ACC112 (cell line): ENCODE data around the gene ARHGDIG.

Experiments
- H2AFZ ChIP-seq: fragments of 200-600 bp; sonication (generic); one replicate; pipeline ENCODE4 v1.6.0; 2017; ENCODE audit warnings: antibody characterized with exemption, low read length; ENCODE audit not compliant: unreplicated experiment
- H3K27ac ChIP-seq: fragments of 200-600 bp; sonication (generic); 2 replicates; pipeline ENCODE4 v1.5.1; 2014; ENCODE audit warnings: low read depth, mild to moderate bottlenecking, antibody characterized with exemption, low read length, moderate library complexity
- H3K27me3 ChIP-seq: fragments of 200-600 bp; sonication (generic); 2 replicates; pipeline ENCODE4 v1.6.1; 2014; ENCODE audit warnings: mild to moderate bottlenecking, antibody characterized with exemption, low read length, moderate library complexity, mixed read lengths; ENCODE audit not compliant: insufficient read depth
- H3K36me3 ChIP-seq: fragments of 200-600 bp; sonication (generic); 2 replicates; pipeline ENCODE4 v1.6.1; 2016; ENCODE audit warnings: mild to moderate bottlenecking, antibody characterized with exemption, low read length, moderate library complexity, mixed read lengths; ENCODE audit not compliant: insufficient read depth
- H3K4me1 ChIP-seq: fragments of 200-600 bp; sonication (generic); one replicate; pipeline ENCODE4 v1.6.1; 2016; ENCODE audit warnings: low read length, mixed read lengths; ENCODE audit not compliant: insufficient read depth, unreplicated experiment, control insufficient read depth
- H3K4me3 ChIP-seq: fragments of 200-600 bp; sonication (generic); 2 replicates; pipeline ENCODE4 v1.5.1; 2014; ENCODE audit warnings: mild to moderate bottlenecking, low read depth, low read length
- H3K79me2 ChIP-seq: fragments of 200-600 bp; sonication (generic); one replicate; pipeline ENCODE4 v1.6.0; 2016; ENCODE audit warnings: low read length; ENCODE audit not compliant: control insufficient read depth, unreplicated experiment, insufficient read depth

Gene ARHGDIG

GRCh38 chr16:280552-280951 lies at the start of gene ARHGDIG:
Gene ARHGDIG (plus strand): TSS chr16:280591. CDS start chr16:280681, 90 bp downstream.
- Histone ChIP-seq H3K27ac (no peak within 1 kb of the TSS), H3K27me3 (peaks cover 25% of the 10 kb centered on the region), H3K4me3 (peak within 1 kb of the TSS; percentile 56; the same call in 1 of the 2 replicates), H3K36me3 (no peaks in the 10 kb centered on the region), H2AFZ (no peak within 1 kb of the TSS), H3K79me2 (no peaks in the 10 kb centered on the region), H3K4me1 (no peaks in the 10 kb centered on the region)

- H3K27me3 ChIP-seq = no peaks in the 10 kb centered on the region
- no peak overlapping the region for H3K4me3 ChIP-seq
- H3K4me1 ChIP-seq = peaks cover 23% of the 10 kb centered on the region
- no peak overlapping the region for H2AFZ ChIP-seq
- no peak overlapping the region for H3K27ac ChIP-seq
- H3K79me2 ChIP-seq = peaks cover 30% of the 10 kb centered on the region
- H3K36me3 ChIP-seq = peaks cover 15% of the 10 kb centered on the region; the same call in 1 of the 2 replicates
Measured at GRCh38 chr16:230949-231348, 49.4 kb upstream of the ARHGDIG start.

GRCh38 chr16:234468-235305 lies 45.7 kb upstream of the ARHGDIG start, which contains the start of gene FAM234A:
Gene FAM234A (plus strand): TSS chr16:234821. CDS start chr16:254414, 19,593 bp downstream.
- Histone ChIP-seq H2AFZ (peak within 1 kb of the TSS; percentile 65), H3K4me3 (peak within 1 kb of the TSS; percentile 81), H3K36me3 (peaks cover 4% of the 10 kb centered on the region; the same call in 1 of the 2 replicates), H3K27me3 (no peaks in the 10 kb centered on the region), H3K4me1 (no peaks in the 10 kb centered on the region), H3K27ac (peak within 1 kb of the TSS; percentile 95), H3K79me2 (peaks cover 10% of the 10 kb centered on the region)

GRCh38 chr16:239948-240277 lies 40.5 kb upstream of the ARHGDIG start:
- Histone ChIP-seq H3K27me3 (no peaks in the 10 kb centered on the region), H3K36me3 (peaks cover 4% of the 10 kb centered on the region; the same call in 1 of the 2 replicates), H3K27ac (no peak overlapping the region), H3K4me3 (no peak overlapping the region), H3K4me1 (no peaks in the 10 kb centered on the region), H3K79me2 (peaks cover 20% of the 10 kb centered on the region), H2AFZ (no peak overlapping the region)

GRCh38 chr16:240559-240958 lies 39.8 kb upstream of the ARHGDIG start:
- no peak overlapping the region for H2AFZ ChIP-seq
- H3K79me2 ChIP-seq = peaks cover 20% of the 10 kb centered on the region
- no peak overlapping the region for H3K4me3 ChIP-seq
- peaks cover 4% of the 10 kb centered on the region; the same call in 1 of the 2 replicates for H3K36me3 ChIP-seq
- H3K27ac ChIP-seq = no peak overlapping the region
- H3K4me1 ChIP-seq = no peaks in the 10 kb centered on the region
- H3K27me3 ChIP-seq = no peaks in the 10 kb centered on the region

- Histone ChIP-seq H2AFZ (no peak overlapping the region), H3K4me3 (no peak overlapping the region), H3K36me3 (peaks cover 2% of the 10 kb centered on the region; the same call in 1 of the 2 replicates), H3K4me1 (no peaks in the 10 kb centered on the region), H3K79me2 (peaks cover 16% of the 10 kb centered on the region), H3K27ac (no peak overlapping the region), H3K27me3 (no peaks in the 10 kb centered on the region)
Measured at GRCh38 chr16:242281-242680, 38.1 kb upstream of the ARHGDIG start.

GRCh38 chr16:243348-243747 lies 37.0 kb upstream of the ARHGDIG start:
- Histone ChIP-seq H2AFZ (no peak overlapping the region), H3K4me3 (no peak overlapping the region), H3K27ac (no peak overlapping the region), H3K4me1 (no peaks in the 10 kb centered on the region), H3K36me3 (no peaks in the 10 kb centered on the region), H3K27me3 (no peaks in the 10 kb centered on the region), H3K79me2 (peaks cover 11% of the 10 kb centered on the region)

GRCh38 chr16:245105-245504 lies 35.3 kb upstream of the ARHGDIG start:
- H3K36me3 ChIP-seq = no peaks in the 10 kb centered on the region
- no peaks in the 10 kb centered on the region for H3K4me1 ChIP-seq
- H2AFZ ChIP-seq = no peak overlapping the region
- H3K27ac ChIP-seq = no peak overlapping the region
- H3K79me2 ChIP-seq = peaks cover 5% of the 10 kb centered on the region
- H3K4me3 ChIP-seq = no peak overlapping the region
- H3K27me3 ChIP-seq = no peaks in the 10 kb centered on the region

- no peak overlapping the region for H3K4me3 ChIP-seq
- no peaks in the 10 kb centered on the region for H3K27me3 ChIP-seq
- H3K79me2 ChIP-seq = no peaks in the 10 kb centered on the region
- H3K27ac ChIP-seq = no peak overlapping the region
- H3K4me1 ChIP-seq = no peaks in the 10 kb centered on the region
- no peak overlapping the region for H2AFZ ChIP-seq
- no peaks in the 10 kb centered on the region for H3K36me3 ChIP-seq
Measured at GRCh38 chr16:247027-247426, 33.4 kb upstream of the ARHGDIG start.

GRCh38 chr16:249431-249830 lies 31.0 kb upstream of the ARHGDIG start:
- H2AFZ ChIP-seq = no peak overlapping the region
- H3K79me2 ChIP-seq = no peaks in the 10 kb centered on the region
- no peaks in the 10 kb centered on the region for H3K27me3 ChIP-seq
- H3K4me3 ChIP-seq = no peak overlapping the region
- no peaks in the 10 kb centered on the region for H3K36me3 ChIP-seq
- H3K27ac ChIP-seq = no peak overlapping the region
- no peaks in the 10 kb centered on the region for H3K4me1 ChIP-seq
